Gastroesophageal sphincter (tissue), 3 donors: Measurements from ENCODE around the gene EVA1A.

Source experiments
- CTCF ChIP-seq, 4 experiments: fragments of 200-600 bp in 2 of 4; fragments of 450-650 bp in 2 of 4; sonication (generic) in 1 of 4; IDR thresholded peaks; one replicate each; pipeline ENCODE4 v1.5.1; 2017 to 2019; ENCODE audit warnings: antibody characterized with exemption in 4 of 4, mild to moderate bottlenecking in 2 of 4, moderate library complexity in 2 of 4
- POLR2AphosphoS5 ChIP-seq: sonication (generic); formaldehyde crosslinking; IDR thresholded peaks from one replicate; pipeline ENCODE4 v1.6.1; 2017; ENCODE audit warnings: antibody characterized with exemption

- no peak for TF ChIP-seq POLR2AphosphoS5
- no peak for TF ChIP-seq CTCF (IDR thresholded peaks at IDR 0.05)
These were observed 33.9 kb downstream of the EVA1A start for GRCh38 chr2:75526842-75527241.
